Astrocyte (in vitro differentiated cells and primary cell): ENCODE data around the gene TNFRSF1A.

Source experiments
- EZH2 ChIP-seq: IDR thresholded peaks from 2 replicates; pipeline ENCODE4 v1.6.1; 2012; ENCODE audit warnings: mild to moderate bottlenecking, low read length, inconsistent platforms; ENCODE audit not compliant: insufficient read depth
- TF ChIP-seq, protein P1 (sequence below): IDR thresholded peaks from 2 replicates; pipeline ENCODE4 v1.5.1; 2011; ENCODE audit warnings: low read depth, mild to moderate bottlenecking, inconsistent platforms, low read length, moderate library complexity; ENCODE audit not compliant: insufficient read depth

DNA sequence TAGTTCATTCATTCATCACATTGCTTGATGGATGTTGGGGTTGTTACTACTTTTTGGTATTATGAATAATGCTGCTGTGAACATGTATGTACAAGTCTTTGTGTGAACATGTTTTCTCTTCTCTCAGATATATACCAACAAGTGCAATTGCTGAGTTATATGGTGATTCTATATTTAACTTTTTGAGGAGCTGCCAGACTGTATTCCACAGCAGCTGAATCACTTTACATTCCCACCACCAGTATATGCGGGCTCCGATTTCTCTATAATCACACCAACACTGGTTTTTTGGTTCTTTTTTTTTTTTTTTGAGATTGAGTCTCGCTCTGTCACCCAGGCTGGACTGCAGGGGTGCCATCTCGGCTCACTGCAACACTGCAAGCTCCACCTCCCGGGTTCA is 53.6 kb downstream of the TNFRSF1A start:
- TF ChIP-seq, protein P1, sequence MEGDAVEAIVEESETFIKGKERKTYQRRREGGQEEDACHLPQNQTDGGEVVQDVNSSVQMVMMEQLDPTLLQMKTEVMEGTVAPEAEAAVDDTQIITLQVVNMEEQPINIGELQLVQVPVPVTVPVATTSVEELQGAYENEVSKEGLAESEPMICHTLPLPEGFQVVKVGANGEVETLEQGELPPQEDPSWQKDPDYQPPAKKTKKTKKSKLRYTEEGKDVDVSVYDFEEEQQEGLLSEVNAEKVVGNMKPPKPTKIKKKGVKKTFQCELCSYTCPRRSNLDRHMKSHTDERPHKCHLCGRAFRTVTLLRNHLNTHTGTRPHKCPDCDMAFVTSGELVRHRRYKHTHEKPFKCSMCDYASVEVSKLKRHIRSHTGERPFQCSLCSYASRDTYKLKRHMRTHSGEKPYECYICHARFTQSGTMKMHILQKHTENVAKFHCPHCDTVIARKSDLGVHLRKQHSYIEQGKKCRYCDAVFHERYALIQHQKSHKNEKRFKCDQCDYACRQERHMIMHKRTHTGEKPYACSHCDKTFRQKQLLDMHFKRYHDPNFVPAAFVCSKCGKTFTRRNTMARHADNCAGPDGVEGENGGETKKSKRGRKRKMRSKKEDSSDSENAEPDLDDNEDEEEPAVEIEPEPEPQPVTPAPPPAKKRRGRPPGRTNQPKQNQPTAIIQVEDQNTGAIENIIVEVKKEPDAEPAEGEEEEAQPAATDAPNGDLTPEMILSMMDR: no peak
- no peak for TF ChIP-seq EZH2
